ENCODE results near the gene B3GALT6. TPM values are rescaled to one million over a fixed set of nuclear protein-coding genes. Genes with fewer than 3 reads are reported as not detected.

The B3GALT6 gene
- total and polyA plus RNA-seq, 10 donors = 7.9 to 25.1 (median 18.4) TPM

GRCh38 chr1:1244192-1244811 lies 12.3 kb downstream of the B3GALT6 start:
- peaks cover 0 to 83% (median 40%) of the 10 kb centered on the region in 7 donors for H3K27me3 ChIP-seq (replicated peaks in 1 of 7)
- H3K4me1 ChIP-seq = peaks cover 0 to 25% (median 9%) of the 10 kb centered on the region in 6 donors
- H3K27ac ChIP-seq = no peak overlapping the region
- WGBS, 5 donors = 59 to 75% (median 73%) methylated on average over 25 to 30 of the region's 30 CpGs
- intact Hi-C loops (cut with DNase I; ENCODE audit: low total_unique reads) = no loop called here
- TF ChIP-seq POLR2A (IDR thresholded peaks at IDR 0.05) (no peak), POLR2AphosphoS5 (IDR thresholded peaks at IDR 0.05) (no peak), CTCF (IDR thresholded peaks at IDR 0.05 in 8 of 11, conservative IDR thresholded peaks at IDR 0.05 in 3 of 11) (no peak)
- DNase-seq = no peak
- no peaks in the 10 kb centered on the region for H3K9me3 ChIP-seq
- H3K4me3 ChIP-seq = no peak overlapping the region
- H3K36me3 ChIP-seq = no peaks in the 10 kb centered on the region

- 70 to 90% (median 78%) methylated on average over 9 to 23 of the region's 23 CpGs for WGBS, 5 donors
- Histone ChIP-seq H3K4me3 (no peak overlapping the region), H3K27ac (no peak overlapping the region), H3K4me1 (peaks cover 0 to 34% (median 13%) of the 10 kb centered on the region in 6 donors), H3K36me3 (no peaks in the 10 kb centered on the region), H3K9me3 (no peaks in the 10 kb centered on the region), H3K27me3 (replicated peaks in 1 of 7) (peaks cover 0 to 73% (median 35%) of the 10 kb centered on the region in 7 donors)
- no peak for DNase-seq
- intact Hi-C loops (cut with DNase I; ENCODE audit: low total_unique reads) = no loop called here
- TF ChIP-seq POLR2AphosphoS5 (IDR thresholded peaks at IDR 0.05) (no peak), POLR2A (IDR thresholded peaks at IDR 0.05) (no peak), CTCF (IDR thresholded peaks at IDR 0.05 in 8 of 11, conservative IDR thresholded peaks at IDR 0.05 in 3 of 11) (no peak)
Measured at GRCh38 chr1:1245178-1245816, 13.3 kb downstream of the B3GALT6 start.

GRCh38 chr1:1245817-1246576 lies 14.0 kb downstream of the B3GALT6 start:
- H3K27ac ChIP-seq = no peak overlapping the region
- H3K27me3 ChIP-seq (replicated peaks in 1 of 7) = peaks cover 0 to 66% (median 32%) of the 10 kb centered on the region in 7 donors
- peaks cover 3 to 41% (median 20%) of the 10 kb centered on the region in 6 donors for H3K4me1 ChIP-seq
- intact Hi-C loops (cut with DNase I; ENCODE audit: low total_unique reads) = no loop called here
- H3K4me3 ChIP-seq = peak overlapping the region in 1 of 8 donors; percentile 33
- no peak for TF ChIP-seq POLR2AphosphoS5 (IDR thresholded peaks at IDR 0.05)
- TF ChIP-seq POLR2A (IDR thresholded peaks at IDR 0.05) = no peak
- no peak for TF ChIP-seq CTCF (IDR thresholded peaks at IDR 0.05 in 8 of 11, conservative IDR thresholded peaks at IDR 0.05 in 3 of 11)
- no peak for DNase-seq
- H3K36me3 ChIP-seq = no peaks in the 10 kb centered on the region
- H3K9me3 ChIP-seq = no peaks in the 10 kb centered on the region
- 30 to 71% (median 36%) methylated on average over 13 to 45 of the region's 45 CpGs for WGBS, 5 donors

Measured in spleen (tissue), 11 donors.